Measurements from ENCODE around the gene C19orf53.

DNA sequence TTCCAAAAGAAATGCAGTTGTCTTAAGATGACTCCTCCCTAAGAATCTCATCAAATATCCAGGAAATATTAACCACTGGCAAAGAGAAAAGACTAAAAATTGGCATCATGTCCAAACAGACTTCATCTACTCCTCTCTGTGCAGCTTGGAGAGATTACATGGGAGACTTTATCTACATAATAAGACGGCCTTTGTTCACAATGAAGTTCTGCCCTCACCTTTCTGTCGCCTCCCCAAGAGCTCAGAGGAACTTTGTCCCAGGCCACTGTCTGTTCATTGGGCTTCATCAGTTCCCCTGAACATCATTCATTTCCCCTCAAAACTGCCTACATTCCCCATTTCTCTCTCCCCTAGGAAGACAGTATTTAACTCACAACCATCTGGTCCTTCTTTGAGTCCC, 32.4 kb upstream of the C19orf53 start:
- TF ChIP-seq CTCF (IDR thresholded peaks at IDR 0.05) (no peak), EZH2phosphoT487 (IDR thresholded peaks at IDR 0.05) (no peak), EZH2 (IDR thresholded peaks at IDR 0.05) (no peak)
